Measurements from ENCODE around the gene CA14. TPM values are rescaled to one million over a fixed set of nuclear protein-coding genes. Genes with fewer than 3 reads are reported as not detected.
"Not testable (repeated sequence)": the region's sequence is repeated elsewhere in the genome, so short reads cannot be mapped to it uniquely, and the experiment has no call there.

CA14 gene
- not detected in 2 replicates for total RNA-seq

DNA sequence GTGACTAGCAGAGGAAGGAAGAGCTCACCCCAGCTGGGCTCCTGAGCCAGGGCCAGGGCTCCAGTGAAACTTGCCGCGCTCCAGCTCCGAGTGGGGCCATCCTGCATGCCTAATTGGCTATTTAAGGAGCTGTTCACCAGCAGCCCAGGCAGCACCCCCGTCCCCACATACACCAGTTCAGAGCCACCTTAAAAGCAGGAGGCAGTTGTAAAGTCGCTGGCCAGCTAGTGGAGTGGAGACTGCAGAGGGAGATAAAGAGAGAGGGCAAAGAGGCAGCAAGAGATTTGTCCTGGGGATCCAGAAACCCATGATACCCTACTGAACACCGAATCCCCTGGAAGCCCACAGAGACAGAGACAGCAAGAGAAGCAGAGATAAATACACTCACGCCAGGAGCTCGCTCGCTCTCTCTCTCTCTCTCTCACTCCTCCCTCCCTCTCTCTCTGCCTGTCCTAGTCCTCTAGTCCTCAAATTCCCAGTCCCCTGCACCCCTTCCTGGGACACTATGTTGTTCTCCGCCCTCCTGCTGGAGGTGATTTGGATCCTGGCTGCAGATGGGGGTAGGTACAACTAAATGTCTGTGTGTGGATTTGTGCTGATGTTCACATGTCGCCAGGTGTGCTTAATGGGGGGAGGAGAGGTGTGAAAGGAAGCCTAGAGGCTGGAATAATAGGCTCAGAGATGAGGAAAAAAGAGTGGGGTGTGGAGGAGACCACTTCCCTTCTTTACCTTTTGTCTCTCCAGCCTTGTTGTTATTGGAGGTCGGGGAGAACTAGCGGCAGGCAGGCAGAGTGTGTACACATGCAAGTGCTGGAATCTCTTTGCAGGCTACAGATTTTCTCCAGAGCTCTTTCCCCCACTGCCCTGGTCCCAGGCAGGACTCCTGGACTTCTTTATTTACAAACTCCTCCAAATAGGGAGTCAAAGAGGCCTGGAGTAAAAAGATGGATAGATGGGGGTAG, at the start of gene CA14:
TSS of gene CA14 (plus strand) at position 151 of the 962 bp plus-strand sequence. CDS start at position 506, 355 bp downstream.
- no peak for DNase-seq (ENCODE audit: low read depth in 2 of 2)

DNA sequence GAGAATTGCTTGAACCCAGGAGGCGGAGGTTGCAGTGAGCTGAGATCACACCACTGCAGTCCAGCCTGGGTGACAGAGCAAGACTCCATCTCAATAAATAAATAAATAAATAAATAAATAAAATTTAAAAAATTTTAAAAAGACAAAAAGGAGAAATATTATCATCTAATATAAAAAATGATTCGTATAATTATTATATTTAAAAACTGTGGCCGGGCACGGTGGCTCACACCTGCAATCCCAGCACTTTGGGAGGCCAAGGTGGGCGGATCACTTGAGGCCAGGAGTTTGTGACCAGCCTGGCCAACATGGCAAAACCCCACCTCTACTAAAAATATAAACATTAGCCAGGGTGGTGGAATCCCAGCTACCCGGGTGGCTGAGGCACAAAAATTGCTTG, 49.1 kb upstream of the CA14 start:
- not testable (repeated sequence) for DNase-seq (ENCODE audit: low read depth in 2 of 2)

DNA sequence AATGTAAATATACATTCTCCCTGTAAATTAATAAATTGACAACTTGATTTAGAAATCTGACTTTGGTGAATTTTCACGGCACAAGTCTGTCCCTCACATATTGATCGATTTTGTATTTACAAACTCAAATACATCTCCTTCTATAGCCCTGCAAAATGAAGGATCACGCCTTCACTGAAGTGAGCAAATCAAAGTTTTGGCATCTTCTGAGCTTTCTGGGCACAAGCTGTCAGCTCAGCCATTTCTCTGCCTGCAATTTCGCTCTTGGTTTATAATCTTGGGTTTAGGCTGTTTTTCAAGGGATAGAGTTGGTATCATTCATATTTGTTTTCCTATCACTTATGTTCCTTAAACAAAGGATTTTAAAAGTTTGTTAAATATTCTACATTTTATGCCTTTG, 47.5 kb upstream of the CA14 start:
- DNase-seq (ENCODE audit: low read depth in 2 of 2), result no peak

DNA sequence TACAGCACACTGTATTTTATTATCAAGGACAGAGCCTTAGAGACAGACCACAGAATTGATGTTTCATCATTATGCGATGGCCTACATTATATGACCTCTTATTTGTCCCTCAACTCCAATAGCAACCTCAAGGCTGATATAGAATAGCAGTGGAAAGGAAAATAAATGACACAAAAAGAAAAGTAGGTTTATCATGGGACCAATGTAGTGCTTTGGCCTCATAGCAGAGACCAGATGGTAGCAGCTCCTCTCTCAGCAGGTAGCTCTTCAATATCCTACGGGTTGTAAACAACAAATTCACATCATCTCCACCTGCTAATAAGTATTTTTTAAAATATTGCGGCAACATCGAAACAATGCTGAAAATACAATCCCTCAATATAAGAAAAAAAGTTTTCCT, 46.9 kb upstream of the CA14 start:
- no peak for DNase-seq (ENCODE audit: low read depth in 2 of 2)

DNA sequence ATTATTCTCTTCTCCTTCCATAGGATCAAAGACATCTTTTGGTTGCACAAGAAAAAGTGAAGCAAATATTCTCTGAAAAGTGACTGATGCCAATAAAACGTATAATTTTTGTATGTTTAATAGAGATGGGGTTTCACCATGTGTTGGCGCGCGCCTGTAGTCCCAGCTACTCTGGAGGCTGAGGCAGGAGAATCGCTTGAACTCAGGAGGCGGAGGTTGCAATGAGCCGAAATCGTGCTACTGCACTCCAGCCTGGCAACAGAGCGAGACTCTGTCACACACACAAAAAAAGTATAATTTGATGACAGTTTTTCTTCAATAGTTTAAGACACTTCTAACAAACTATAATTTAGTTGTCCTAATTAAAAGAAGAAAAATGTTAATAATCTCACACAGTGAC, 45.5 kb upstream of the CA14 start:
- no peak for DNase-seq (ENCODE audit: low read depth in 2 of 2)

DNA sequence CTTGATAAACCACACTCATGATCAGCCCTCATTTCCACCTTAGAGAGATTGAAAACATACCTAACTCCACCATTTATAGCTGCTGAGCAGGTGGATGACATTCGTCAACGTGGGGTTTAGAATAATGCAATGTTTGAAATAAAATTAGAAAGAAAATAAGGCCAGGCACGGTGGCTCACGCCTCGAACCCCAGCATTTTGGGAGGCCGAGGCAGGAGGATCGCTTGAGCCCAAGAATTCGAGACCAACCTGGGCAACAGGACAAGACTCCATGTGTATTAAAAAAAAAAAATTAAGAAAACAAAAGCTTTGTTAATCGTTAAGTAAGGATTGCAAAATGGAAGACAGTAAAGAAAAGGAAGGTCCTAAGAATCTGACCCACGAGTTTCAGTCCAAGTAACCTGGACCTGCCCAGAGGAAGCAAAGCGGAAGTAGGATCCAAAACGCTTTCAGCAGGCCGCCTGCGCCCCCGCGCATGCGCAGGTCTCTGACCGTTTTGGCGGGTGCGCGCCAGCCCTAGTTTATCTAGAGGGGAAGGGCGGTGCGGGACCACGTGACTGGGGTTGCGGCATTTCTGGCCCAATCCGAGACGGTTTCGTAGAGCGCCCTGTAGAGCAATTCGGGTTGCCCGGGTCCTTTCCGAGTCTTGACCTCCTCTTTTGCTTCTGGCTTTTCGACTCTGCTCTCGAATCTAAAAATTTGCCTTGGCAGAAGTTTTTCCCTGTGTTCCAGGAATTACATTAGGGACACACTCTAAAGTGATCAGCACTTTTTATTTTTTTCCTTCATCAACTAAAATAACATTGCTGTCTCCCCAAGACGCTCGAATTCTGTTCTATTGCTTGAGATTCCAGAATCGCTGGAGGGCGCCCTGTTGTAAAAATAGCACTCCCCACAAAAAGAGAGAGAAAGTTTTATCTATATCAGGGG, 44.1 kb upstream of the CA14 start:
- peak; percentile 81 to 85 for DNase-seq (ENCODE audit: low read depth in 2 of 2)

DNA sequence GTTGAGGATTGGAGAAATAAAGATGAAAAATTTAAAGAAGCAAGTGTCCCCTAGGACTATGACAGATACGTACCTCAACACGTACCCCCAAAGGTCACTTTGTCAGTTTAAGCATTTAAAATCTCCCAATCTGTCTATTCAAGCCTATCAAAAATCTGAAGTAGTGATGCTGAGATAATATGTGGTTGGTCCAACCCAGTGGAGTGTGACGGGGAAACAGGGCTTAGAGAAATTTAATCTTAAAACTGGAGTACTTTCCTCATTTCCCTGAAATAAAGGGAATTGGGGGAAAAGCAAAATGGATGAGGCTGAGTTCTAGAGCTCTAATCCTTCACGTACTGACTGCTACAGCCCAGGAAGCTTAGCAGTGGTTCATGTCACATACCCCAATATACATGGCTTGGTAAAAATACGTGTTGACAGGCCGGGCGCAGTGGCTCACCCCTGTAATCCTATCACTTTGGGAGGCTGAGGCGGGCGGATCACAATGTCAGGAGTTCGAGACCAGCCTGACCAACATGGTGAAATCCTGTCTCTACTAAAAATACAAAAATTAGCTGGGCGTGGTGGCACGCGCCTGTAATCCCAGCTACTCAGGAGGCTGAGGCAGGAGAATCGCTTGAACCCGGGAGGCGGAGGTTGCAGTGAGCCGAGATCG, 43.3 kb upstream of the CA14 start:
- not testable (repeated sequence) for DNase-seq (ENCODE audit: low read depth in 2 of 2)

DNA sequence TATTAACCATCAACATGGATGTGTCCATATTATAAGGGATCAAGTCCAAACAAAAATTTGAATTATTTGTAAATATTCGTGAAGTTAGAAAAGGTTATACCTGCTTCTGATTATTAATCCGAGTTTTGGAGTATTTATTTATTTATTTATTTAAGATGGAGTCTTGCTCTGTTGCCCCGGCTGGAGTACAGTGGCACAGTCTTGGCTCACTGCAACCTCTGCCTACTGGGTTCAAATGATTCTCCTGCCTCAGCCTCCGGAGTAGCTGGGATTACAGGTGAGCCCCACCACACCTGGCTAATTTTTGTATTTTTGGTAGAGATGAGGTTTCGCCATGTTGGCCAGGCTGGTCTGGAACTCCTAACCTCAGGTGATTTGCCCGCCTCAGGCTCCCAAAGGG, 41.7 kb upstream of the CA14 start:
- not testable (repeated sequence) for DNase-seq (ENCODE audit: low read depth in 2 of 2)

DNA sequence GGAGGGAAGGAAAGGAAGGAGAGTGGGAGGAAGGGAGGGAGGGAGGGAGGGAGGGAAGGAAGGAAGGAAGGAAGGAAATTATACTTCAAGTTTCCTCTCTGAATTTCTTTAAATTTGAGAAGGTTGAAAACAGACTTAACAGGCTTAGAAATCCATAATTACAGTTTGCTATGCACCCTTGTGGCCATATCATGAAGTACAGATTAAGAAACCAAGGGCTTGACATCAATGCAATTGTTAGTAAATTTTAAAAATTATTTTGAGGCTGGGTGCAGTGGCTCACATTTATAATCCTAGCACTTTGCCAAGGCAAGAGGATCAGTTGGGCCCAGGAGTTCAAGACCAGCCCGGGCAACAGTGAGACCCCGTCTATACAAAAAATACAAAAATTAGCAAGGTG, 36.0 kb upstream of the CA14 start:
- peak in 1 of 2 donors; percentile 9 for DNase-seq (ENCODE audit: low read depth in 2 of 2)

DNA sequence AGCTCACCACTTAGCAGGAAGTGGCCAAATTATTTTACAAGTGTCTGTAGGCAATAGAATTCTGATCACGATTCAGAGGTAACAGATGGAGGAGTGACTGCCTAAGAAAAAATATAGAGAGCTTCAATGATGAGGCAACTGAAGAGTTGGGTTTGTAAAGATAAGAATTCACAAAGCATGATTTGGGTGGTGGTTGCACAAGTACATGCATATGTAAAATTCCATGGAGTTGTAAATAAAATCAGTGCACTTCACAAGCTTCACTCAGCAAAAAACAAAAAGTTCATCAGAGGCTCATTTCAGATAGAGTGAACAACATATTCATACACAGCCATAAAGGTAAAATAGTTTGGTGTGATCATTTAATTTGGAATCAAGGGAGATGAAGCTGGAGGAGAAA, 32.6 kb upstream of the CA14 start:
- no peak for DNase-seq (ENCODE audit: low read depth in 2 of 2)

DNA sequence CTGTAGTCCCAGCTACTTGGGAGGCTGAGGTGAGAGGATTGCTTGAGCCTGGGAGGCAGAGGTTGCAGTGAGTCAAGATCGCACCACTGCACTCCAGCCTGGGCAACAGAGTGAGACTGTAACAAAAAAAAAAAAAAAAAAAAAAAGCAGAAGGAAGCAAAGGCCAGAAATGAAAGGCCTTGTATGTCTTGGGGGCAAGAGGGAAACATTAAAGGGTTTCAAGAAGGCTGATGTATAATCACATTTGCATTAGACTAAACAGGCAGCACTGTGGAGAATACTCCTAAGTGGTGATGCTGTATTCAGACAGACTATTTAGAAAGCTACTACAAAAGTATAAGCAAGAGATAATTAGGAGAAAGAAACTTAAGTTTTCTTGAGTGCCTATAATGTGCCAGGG, 32.0 kb upstream of the CA14 start:
- no peak for DNase-seq (ENCODE audit: low read depth in 2 of 2)

DNA sequence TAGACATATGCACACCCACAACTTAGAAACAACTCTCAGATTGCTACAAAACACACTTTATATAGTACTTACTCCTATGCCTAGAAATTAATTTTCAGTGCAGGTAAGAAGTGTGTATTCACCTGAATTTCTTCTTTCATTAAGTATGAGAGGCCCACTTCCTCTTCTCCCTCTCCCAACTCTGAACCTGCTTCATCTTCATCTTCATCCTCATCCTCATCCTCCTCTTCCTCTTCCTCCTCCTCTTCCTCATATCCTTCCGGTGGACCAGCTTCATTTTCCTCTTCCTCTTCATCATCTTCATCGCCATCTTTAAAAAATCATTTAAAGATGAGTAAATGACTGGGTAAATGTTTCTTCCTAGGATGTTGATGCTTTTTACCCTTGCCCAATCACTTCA, 31.1 kb upstream of the CA14 start:
- no peak for DNase-seq (ENCODE audit: low read depth in 2 of 2)

DNA sequence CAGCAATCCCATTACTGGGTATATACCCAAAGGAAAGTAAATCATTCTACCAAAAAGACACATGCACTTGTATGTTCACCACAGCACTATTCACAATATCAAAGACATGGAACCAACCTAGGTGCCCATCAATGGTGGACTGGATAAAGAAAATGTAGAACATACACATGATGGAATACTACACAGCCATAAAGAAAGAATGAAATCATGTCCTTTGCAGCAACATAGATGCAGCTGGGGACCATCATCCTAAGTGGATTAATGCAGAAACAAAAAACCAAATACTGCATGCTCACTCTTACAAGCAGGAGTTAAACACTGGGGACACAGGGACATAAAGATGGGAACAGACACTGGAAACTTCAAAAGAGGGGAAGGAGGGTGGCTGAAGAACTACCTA, 30.3 kb upstream of the CA14 start:
- DNase-seq (ENCODE audit: low read depth in 2 of 2), result no peak

DNA sequence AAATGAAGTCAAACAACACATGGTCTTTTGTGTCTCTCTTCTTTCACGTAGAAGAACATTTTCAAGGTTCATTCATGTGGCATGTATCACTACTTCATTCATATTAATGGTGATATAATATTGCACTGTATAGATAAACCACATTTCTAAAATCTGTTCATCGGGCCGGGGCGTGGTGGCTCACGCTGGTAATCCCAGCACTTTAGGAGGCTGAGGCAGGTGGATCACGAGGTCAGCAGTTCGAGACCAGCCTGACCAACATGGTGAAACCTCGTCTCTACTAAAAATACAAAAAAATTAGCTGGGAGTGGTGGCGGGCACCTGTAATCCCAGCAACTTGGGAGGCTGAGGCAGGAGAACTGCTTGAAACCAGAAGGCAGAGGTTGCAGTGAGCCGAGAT, 29.3 kb upstream of the CA14 start:
- not testable (repeated sequence) for DNase-seq (ENCODE audit: low read depth in 2 of 2)

DNA sequence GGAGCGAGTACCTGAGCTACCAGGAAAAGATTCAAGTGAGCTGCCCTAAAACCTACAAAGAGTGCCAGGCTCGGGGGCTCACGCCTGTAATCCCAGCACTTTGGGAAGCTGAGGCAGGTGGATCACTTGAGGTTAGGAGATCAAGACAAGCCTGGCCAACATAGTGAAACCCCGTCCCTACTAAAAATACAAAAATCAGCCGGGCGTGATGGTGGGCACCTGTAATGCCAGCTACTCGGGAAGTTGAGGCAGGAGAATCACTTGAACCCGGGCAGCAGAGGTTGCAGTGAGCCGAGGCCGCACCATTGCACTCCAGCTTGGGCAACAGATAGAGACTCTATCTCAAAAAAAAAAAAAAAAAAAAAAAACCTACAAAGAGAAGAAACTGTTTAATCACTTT, 24.7 kb upstream of the CA14 start:
- not testable (repeated sequence) for DNase-seq (ENCODE audit: low read depth in 2 of 2)

DNA sequence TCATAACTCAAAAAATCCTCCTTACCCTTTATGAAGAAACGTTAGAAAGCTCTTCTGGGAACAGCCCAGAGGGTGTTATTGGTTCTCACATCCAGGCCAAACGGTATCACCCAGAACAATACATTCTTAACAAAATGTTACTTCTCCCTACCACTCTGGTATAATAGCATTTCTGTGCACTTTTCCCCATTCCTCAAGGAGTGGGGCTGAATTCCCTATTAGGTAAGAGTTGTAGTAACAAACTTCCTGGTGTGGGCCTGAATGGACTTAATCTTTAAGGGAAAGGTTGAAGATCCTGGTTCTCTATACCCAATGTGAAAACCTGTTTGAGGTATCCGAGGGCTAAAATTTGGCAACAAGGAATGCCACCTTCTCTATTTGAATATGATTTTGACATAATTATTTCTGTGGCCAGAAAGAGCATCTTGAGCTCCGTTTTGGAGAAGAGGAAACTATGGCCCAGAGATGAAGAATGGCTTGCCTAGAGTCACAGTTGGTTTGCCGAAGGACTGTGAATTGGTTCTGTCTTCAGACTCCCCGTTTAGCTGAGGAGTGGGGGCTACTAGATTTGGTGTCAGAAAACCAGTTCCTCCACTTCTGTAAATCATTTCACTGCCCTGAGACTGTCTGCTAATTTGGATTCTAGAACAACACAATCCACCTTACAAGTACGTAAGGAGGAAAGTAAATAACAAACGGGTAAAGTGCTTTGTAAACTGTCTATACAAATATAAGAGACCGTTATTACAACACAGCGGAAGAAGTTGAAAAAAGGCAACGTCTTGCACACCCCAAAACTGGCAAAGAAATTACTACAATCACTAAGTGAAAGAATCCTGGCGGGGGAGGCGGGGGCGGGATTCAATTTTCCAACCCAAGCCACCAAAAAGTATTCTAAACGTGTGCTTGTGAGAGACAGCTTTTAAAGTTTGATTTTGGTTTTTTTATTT, 23.9 kb upstream of the CA14 start:
- DNase-seq (ENCODE audit: low read depth in 2 of 2), result no peak

DNA sequence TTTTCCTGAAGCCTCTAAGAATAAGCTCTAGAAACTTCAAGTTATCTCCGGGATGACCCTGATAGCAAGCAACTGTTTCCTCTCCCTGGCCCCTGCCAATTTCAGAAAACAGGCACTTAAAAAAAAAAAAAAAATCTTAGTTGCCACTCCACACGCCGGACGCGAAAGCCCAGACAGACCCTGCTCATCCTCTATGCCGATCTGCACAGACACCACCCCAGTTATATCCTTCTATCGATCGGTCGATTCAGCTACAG, 23.3 kb upstream of the CA14 start:
- DNase-seq (ENCODE audit: low read depth in 2 of 2), result no peak

DNA sequence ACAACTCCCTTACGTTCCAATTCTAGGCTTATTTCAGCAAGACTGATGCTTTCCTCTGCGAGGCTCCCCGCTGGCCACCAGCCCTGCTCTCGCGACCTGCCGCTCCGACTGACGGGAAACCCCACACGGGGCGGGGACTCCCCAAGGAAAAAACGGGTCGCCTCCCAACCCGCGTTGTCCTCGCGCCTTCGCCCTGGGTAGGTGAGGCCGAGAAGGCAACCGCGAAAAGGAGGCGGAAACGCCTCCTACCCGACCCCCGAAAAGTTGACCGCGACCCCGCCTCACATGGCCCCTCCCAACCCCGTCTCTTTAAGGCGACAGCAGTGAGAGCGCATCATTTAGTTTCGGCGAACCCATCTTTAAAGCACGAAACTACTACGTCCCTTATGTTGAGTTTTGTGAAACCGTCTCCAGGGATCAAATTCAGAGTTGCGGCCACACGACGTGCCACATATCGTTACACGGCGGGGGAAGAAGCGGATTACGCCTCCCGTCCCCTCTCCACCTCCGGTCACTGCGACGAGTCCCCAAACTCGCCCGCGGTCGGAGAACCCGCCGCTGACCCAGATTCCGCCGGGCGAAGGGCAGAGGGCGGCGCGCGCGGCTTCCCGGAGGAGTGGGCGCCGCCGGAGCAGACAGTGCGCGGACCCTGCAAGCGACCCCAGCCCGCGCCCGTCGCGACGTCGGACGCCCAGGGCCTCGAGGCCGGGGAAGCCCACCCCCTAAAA, 22.8 kb upstream of the CA14 start:
- DNase-seq (ENCODE audit: low read depth in 2 of 2), result peak in 1 of 2 donors; percentile 69

DNA sequence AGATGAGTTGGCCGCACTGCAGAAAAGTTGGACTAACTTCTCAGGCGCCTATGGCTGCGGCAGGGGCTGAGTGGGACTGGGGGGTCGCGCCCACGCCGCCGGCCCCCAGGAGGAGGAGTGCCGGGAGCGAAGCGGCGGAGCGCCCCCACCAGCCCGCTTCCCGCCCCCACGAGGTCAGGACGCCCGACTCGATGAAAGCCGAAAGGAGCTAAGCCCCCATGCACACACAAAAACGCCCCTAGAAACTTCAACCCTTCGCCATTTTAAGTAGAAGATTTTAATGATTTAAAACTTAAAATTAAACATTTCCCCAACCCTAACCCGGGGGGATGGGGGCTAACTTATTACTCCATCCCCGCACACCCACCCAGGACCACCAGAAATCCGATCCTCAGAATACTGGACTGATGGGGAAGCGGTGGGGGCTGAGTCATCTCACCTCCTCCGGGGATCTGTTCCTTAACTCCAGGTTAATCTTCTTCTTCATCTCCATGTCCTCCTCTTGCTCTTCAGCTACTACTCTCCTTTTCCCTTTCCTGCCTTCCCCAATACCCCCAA, 22.2 kb upstream of the CA14 start:
- peak in 1 of 2 donors; percentile 37 for DNase-seq (ENCODE audit: low read depth in 2 of 2)
